ENCODE measurements around the gene PAM.
"Not testable (repeated sequence)": the region's sequence is repeated elsewhere in the genome, so short reads cannot be mapped to it uniquely, and the experiment has no call there.

PAM gene

GRCh38 chr5:102773133-102773532 is 18.0 kb downstream of the PAM start:
- 0 out of 2 replicates have a peak overlapping the region, but pooled peaks have one; percentile 8 for H3K27ac ChIP-seq (replicated peaks)
- TF ChIP-seq REST (IDR thresholded peaks at IDR 0.05; ENCODE audit: insufficient replicate concordance, low read depth), result no peak
- no peak for TF ChIP-seq GABPA (IDR thresholded peaks at IDR 0.05; ENCODE audit: low read depth)
- no peaks in the 10 kb centered on the region for H3K27me3 ChIP-seq (ENCODE audit: insufficient read depth, poor library complexity, severe bottlenecking)
- DNase-seq (ENCODE audit: low read depth in 1 of 2, low spot score in 1 of 2), result no peak
- H3K4me3 ChIP-seq (replicated peaks; ENCODE audit: insufficient read depth, low read length), result no peak overlapping the region

- not testable (repeated sequence) for DNase-seq (ENCODE audit: low read depth in 1 of 2, low spot score in 1 of 2); H3K27me3 ChIP-seq (ENCODE audit: insufficient read depth, poor library complexity, severe bottlenecking); H3K27ac ChIP-seq (replicated peaks); H3K4me3 ChIP-seq (replicated peaks; ENCODE audit: insufficient read depth, low read length)
Measured at GRCh38 chr5:102775756-102776155, 20.7 kb downstream of the PAM start.

GRCh38 chr5:102777099-102777498 is 22.0 kb downstream of the PAM start:
- H3K4me3 ChIP-seq (replicated peaks; ENCODE audit: insufficient read depth, low read length), result no peak overlapping the region
- no peaks in the 10 kb centered on the region for H3K27me3 ChIP-seq (ENCODE audit: insufficient read depth, poor library complexity, severe bottlenecking)
- H3K27ac ChIP-seq (replicated peaks), result no peak overlapping the region
- DNase-seq (ENCODE audit: low read depth in 1 of 2, low spot score in 1 of 2), result no peak
- TF ChIP-seq POLR2AphosphoS5 (IDR thresholded peaks at IDR 0.05; ENCODE audit: low read depth) (no peak), CTCF (IDR thresholded peaks at IDR 0.05; ENCODE audit: insufficient read depth, low read length) (no peak), GABPA (IDR thresholded peaks at IDR 0.05; ENCODE audit: low read depth) (no peak), REST (IDR thresholded peaks at IDR 0.05; ENCODE audit: insufficient replicate concordance, low read depth) (no peak), SPI1 (IDR thresholded peaks at IDR 0.05; ENCODE audit: borderline replicate concordance, low read depth) (no peak)

GRCh38 chr5:102778478-102778877 is 23.4 kb downstream of the PAM start:
- H3K27me3 ChIP-seq (ENCODE audit: insufficient read depth, poor library complexity, severe bottlenecking), result no peaks in the 10 kb centered on the region
- TF ChIP-seq SPI1 (IDR thresholded peaks at IDR 0.05; ENCODE audit: borderline replicate concordance, low read depth) (no peak), CTCF (IDR thresholded peaks at IDR 0.05; ENCODE audit: insufficient read depth, low read length) (no peak), REST (IDR thresholded peaks at IDR 0.05; ENCODE audit: insufficient replicate concordance, low read depth) (no peak), POLR2AphosphoS5 (IDR thresholded peaks at IDR 0.05; ENCODE audit: low read depth) (no peak), GABPA (IDR thresholded peaks at IDR 0.05; ENCODE audit: low read depth) (no peak)
- no peak overlapping the region for H3K27ac ChIP-seq (replicated peaks)
- no peak overlapping the region for H3K4me3 ChIP-seq (replicated peaks; ENCODE audit: insufficient read depth, low read length)
- no peak for DNase-seq (ENCODE audit: low read depth in 1 of 2, low spot score in 1 of 2)
